Activated gamma-delta T cell (primary cell): ENCODE measurements around the gene DFFA.
"Not testable (repeated sequence)": the region's sequence is repeated elsewhere in the genome, so short reads cannot be mapped to it uniquely, and the experiment has no call there.

ENCODE experiments used
- DNase-seq: peaks from one replicate; lab custom pipeline; 2025; lab: John Stamatoyannopoulos, UW

DFFA gene

GRCh38 chr1:10459184-10459583 is 13.1 kb downstream of the DFFA start:
- no peak for DNase-seq

GRCh38 chr1:10457875-10458274 is 14.5 kb downstream of the DFFA start:
- no peak for DNase-seq

- DNase-seq: not testable (repeated sequence)
Observed at GRCh38 chr1:10457462-10457861, 14.9 kb downstream of the DFFA start.

- DNase-seq: no peak
Observed at GRCh38 chr1:10456661-10457060, 15.7 kb downstream of the DFFA start.

GRCh38 chr1:10456048-10456447 is 16.3 kb downstream of the DFFA start:
- DNase-seq: no peak

GRCh38 chr1:10451287-10451686 is 21.0 kb downstream of the DFFA start:
- no peak for DNase-seq

GRCh38 chr1:10450836-10451235 is 21.5 kb downstream of the DFFA start:
- DNase-seq: no peak

GRCh38 chr1:10450156-10450814 is 22.0 kb downstream of the DFFA start:
- DNase-seq: no peak

GRCh38 chr1:10449751-10450150 is 22.6 kb downstream of the DFFA start, which contains the start of gene CORT:
Gene CORT, plus strand, starts transcription at chr1:10450031. Its CDS starts 193 bp downstream, at chr1:10450224.
- DNase-seq: no peak

GRCh38 chr1:10446790-10447422 is 25.4 kb downstream of the DFFA start:
- no peak for DNase-seq

- no peak for DNase-seq
Observed at GRCh38 chr1:10444795-10445397, 27.4 kb downstream of the DFFA start.

- no peak for DNase-seq
Observed at GRCh38 chr1:10444248-10444647, 28.1 kb downstream of the DFFA start.

- DNase-seq: no peak
Observed at GRCh38 chr1:10440794-10441193, 31.5 kb downstream of the DFFA start.

- no peak for DNase-seq
Observed at GRCh38 chr1:10440305-10440704, 32.0 kb downstream of the DFFA start.

- DNase-seq: no peak
Observed at GRCh38 chr1:10438677-10439163, 33.6 kb downstream of the DFFA start.

GRCh38 chr1:10437052-10437451 is 35.3 kb downstream of the DFFA start:
- no peak for DNase-seq

- no peak for DNase-seq
Observed at GRCh38 chr1:10434590-10434989, 37.7 kb downstream of the DFFA start.

GRCh38 chr1:10433790-10434189 is 38.5 kb downstream of the DFFA start:
- no peak for DNase-seq

- no peak for DNase-seq
Observed at GRCh38 chr1:10432910-10433700, 39.2 kb downstream of the DFFA start.

- DNase-seq: no peak
Observed at GRCh38 chr1:10431070-10431730, 41.1 kb downstream of the DFFA start.

GRCh38 chr1:10430216-10431069 is 41.9 kb downstream of the DFFA start, which contains the start of gene CENPS:
Gene CENPS, plus strand, starts transcription at chr1:10430433. Its CDS starts 85 bp downstream, at chr1:10430518.
- DNase-seq: peak; percentile 81
